ENCODE measurements around the gene NAT16. TPM values are rescaled to one million over a fixed set of nuclear protein-coding genes. Genes with fewer than 3 reads are reported as not detected.

NAT16 gene
- total and polyA plus RNA-seq, 9 of the 15 experiments (the other 6 are each of a cell fraction or from before 2014, with no cell fraction given), result 0.04 TPM; not detected in 8

GRCh38 chr7:101160910-101161309 lies 19.2 kb downstream of the NAT16 start (continued):
- TF ChIP-seq MGA (IDR thresholded peaks at IDR 0.05), result no peak
- no peak for TF ChIP-seq MBD1 (CRISPR knock-in tag; IDR thresholded peaks at IDR 0.05)
- no peak for TF ChIP-seq RFX5 (IDR thresholded peaks at IDR 0.05; ENCODE audit: low read depth, low read length)
- TF ChIP-seq XRCC5 (IDR thresholded peaks at IDR 0.05; ENCODE audit: low read depth, low read length), result no peak
- TF ChIP-seq WHSC1 (IDR thresholded peaks at IDR 0.05; ENCODE audit: low read length), result no peak
- no peak for TF ChIP-seq ZNF175 (CRISPR knock-in tag; IDR thresholded peaks at IDR 0.05; ENCODE audit: low read depth)
